NOMO-1 treated with dmso at 0.1 percent for 144 hours (cell line): ENCODE results near the gene DNAJB8.

ENCODE experiments used
- DNase-seq: peaks from one replicate; lab custom pipeline; 2025; ENCODE audit not compliant: unreplicated experiment; lab: John Stamatoyannopoulos, UW

DNAJB8 gene

DNA sequence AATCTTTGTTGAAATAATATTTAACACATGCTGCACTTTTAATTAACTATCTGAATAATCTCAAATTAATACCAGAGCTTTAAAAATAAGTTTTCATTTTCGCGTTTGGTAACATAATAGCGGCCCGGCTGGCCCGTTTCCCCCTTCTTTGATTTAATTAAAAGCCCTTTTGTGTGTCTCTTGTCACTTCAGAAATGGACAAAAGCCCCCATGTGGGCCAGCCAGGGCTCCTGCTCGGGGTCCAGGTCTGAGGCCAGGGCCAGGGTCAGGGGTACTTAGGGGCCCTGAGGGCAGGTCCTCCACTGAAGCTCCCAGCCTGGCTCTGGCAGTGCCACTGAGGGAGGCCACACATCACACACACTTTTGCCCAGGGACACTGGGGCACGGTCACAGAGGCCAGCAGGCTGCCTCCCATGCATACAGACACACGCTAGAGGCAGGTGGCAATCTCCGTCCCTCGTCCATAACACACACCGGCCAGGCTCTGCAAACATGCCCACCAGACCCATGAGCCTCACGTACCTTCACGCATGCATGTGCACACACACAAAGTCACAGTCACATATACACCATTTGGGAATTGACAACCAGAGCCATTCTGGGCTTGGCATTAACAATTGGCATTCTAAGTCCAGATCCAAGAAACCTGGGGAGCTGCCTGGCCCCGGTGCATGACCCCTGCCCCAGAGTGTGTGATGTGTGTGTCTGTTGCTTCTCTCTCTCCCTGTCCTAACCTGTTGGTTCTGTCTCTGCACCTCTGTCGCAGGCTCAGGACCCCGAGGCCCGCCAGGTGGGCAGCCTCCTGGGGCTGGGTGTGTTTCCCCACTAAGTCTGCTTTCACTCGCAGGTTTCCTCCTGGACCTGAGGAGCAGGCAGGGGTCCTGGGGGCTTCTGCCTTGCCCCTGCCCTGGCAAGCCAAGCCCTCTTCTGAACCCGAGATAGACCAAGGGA, 38.5 kb downstream of the DNAJB8 start:
- no peak for DNase-seq

DNA sequence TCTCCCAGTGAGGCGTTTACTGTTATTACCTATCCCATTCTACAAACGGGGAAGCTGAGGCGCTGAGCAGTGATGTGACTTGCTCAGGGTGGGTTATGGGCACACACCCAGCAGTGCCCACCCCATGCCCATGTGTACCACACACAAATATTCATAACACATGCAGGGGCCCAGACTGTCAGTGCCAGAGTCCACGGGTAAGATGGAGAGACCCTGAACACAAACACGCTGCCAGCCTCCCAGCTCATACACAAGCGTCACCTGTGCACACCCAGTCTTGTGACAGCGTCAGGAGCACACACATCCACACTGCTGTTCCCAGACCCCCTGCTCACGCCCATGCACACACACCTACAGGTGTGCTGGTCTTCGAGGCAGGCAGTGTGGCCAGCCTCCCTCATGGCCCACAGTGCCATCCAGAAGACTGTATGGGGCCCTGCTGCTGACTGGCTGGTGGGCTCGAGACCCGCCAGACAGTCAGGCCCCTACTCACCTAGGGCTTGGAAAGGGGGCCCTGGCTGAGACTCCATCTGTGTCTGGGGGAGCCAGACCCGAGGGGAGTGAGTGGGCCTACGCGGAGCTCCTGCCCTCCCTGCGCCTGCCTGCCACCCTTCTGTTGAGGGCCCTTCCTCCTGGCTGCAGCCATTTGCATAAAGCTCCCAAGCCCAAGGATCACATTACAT, 39.4 kb downstream of the DNAJB8 start:
- no peak for DNase-seq

DNA sequence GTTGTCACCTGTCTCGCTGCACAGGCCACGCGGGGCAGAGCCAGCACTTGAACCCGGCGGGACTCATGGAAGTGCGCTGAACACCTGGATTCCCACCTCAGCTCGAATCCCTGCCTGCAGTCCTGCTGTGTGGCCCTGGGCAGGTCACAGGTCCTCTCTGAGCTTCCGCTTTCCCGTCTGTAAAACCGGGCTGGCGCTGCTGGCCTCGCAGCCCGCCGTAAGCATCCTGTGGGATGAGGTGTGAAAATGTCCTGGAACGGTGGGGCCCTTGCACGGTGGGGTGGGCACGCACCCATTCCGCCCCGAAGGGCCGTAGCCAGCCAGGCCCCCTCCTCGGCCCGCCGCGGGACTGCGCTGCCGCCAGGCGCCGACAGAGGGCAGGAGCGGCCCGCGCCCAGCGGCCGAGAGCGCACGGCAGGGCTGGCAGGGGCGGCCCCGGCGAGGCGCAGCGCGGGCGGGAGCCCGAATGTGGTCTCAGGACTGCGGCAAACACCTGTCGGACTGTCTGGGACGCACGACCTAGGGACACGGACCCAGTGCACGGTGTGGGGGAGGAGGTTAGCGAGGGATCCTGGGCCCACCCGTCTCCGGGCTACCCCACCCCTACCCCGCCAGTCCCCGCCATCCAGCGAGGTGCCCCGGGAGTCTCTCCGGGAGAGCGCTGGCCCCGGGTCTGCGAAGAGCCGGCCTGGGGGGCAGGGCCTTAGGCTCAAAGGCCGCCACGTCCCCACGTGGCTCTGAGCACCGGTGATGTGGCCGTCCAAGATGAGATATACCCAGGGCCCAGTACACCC, 40.4 kb downstream of the DNAJB8 start:
- DNase-seq = peak; percentile 54

DNA sequence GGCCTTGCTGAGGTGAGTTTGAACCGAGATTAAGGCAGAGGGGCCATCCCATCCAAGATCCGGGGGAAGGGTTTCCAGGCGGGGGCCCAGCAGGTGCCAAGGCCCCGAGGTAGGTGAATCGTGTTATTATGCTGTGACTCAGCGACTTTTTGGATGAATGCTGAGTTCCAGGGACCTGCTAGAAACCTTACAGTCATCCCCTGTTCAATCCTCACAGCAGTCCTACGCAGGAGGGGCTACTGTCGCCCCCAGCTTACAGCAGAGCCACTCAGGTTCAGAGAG, 40.9 kb downstream of the DNAJB8 start:
- DNase-seq = no peak

DNA sequence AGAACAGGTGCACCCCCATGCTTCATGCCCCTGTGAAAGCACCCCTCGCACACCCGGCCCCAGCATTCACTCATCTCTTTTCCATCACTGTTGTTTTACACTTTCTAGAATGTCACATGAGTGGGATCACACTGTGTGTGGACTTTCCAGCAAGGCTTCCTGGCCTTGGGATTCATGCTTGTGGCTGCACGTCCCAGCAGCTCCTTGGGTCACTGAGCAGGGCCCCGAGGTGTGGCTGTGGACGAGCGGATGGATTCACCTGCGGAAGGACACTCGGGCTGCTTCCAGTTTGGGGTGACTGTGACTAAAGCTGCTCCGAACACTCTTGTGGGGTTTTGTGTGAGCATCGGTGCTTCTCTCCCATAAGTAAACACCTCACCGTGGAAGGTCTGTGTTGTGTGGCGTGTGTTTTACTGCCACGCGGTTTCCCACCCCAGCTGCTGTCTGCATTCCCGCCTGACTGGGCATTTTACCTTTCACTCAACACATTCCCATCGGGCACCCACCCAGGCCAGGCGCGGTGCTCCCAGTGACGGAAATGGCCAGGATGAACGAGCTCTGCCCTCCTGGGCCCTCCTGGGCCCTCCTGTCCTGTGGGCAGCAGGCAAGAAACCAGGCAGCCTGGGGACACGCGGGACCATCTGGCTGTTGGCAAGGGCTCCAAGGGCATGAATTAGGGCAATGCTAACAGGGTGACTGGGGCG, 41.4 kb downstream of the DNAJB8 start:
- no peak for DNase-seq

DNA sequence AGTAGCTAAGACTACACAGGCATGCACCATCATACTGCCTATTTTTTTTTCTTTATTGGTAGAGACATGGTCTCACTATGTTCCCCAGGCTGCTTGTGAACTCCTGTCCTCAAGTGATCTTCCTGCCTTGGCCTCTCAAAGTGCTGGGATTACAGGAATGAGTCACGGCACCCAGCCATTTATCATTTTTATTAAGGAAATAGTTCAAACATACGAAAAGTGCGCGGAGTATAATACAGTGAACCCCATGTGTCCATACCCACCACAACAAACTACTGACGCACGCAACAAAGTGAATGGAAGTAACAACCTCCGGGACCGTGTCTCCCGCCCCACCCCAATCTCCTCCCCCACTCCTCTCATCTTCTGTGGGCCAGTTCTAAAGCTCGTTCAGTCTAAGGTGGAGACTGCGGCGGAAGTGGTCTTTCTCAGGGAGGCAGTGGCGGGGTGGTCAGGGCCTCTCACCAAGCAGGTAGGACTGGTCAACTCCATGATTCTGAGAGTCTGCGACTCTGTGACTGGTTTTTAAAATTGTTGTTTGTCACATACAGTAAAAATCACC, 42.1 kb downstream of the DNAJB8 start:
- DNase-seq = no peak

DNA sequence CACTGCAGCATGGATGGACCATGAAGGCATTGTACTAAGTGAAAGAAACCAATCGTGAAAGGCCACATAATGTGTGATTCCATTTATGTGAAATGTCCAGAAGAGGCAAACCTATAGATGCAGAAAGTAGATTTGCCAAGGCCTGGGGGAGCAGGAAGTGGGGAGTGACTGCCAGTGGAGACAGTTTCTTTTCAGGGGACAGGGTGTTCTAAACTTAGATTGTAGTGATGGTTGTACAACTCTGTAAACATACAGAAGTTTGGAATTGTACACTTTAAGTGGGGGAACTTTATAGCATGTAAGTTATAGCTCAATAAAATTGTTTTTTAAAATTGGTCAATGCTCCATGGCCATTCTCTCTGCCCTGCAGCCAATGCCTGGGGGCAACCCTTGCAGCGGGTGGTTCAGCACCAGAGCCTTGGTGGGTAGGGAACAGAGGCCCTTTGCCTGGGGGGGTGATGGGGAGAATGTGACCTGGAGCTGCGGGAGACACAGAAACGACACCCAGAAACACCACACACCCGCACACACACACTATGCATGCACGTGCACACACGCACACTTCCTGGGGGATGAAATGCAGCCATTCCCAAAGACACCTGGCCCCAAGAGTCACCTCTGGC, 43.1 kb downstream of the DNAJB8 start:
- DNase-seq = no peak

DNA sequence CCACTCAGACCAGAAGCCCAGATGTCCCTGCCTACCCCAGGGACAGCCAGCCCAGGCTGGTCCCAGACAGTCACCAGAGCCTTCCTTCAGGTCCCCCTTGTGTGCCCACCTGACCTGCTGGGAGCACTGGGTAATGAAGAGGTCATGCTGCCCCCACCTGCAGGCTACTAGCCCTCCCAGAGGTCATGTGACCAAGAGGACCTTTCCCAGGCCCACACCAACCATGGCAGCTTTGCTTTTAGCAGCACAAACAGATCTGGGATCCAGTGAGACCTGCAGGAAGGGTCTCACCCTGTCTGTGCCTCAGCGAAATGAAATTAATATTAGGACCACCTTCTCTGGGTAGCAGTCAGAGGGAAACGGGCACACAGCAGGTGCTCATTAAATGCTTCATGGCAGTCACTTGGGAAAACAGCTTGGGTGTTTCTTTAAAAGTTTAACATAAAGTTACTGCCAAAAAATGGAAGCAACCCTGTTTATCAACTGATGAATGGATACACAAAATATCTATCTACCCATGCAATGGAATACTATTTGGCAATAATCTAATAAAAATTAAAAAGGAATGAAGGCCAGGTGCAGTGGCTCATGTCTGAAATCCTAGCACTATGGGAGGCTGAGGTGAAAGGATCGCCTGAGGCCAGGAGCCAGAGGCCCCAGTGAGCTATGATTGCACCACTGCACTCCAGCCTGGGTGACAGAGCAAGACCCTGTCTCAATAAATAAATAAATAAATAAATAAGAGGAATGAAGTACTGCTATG, 43.7 kb downstream of the DNAJB8 start:
- no peak for DNase-seq

DNA sequence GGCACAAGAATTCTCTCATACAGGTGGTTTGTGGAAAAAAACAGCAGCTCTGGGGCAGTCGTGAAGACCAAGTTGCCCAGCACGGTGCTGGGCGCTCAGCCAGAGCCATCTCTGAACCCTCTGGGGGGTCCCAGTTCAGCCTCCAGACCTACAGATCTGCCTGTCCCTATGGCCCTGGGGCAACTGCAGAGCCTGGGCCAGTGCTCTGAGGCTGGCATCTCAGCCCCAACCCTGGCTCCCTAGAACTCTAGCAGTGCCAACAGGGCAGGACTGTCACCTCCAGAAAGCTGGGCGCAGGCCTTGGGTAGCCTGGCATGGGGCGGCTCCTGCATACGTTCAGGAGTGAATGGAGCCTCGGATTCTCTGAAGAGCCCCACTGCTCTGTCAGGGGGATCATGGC, 44.7 kb downstream of the DNAJB8 start:
- no peak for DNase-seq

DNA sequence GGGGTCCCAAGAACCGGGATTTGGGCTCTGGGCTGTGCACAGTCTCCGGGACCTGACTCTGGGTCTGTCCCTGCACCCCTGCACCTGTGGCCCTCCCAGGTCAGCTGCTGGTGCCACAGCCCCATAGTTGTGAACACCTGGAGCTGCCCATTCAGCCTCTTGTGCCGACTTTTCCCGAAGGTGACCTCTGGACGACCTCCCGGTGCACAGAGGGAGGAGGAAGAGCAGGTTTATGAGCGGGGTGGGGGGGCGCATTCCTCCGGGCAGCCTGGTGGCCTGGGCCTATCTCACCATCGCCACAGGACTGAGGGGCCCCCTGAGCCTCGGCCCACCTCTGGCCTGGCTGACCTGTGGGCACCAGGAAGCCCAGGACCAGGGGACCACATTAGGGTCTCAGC, 45.3 kb downstream of the DNAJB8 start:
- DNase-seq = no peak

DNA sequence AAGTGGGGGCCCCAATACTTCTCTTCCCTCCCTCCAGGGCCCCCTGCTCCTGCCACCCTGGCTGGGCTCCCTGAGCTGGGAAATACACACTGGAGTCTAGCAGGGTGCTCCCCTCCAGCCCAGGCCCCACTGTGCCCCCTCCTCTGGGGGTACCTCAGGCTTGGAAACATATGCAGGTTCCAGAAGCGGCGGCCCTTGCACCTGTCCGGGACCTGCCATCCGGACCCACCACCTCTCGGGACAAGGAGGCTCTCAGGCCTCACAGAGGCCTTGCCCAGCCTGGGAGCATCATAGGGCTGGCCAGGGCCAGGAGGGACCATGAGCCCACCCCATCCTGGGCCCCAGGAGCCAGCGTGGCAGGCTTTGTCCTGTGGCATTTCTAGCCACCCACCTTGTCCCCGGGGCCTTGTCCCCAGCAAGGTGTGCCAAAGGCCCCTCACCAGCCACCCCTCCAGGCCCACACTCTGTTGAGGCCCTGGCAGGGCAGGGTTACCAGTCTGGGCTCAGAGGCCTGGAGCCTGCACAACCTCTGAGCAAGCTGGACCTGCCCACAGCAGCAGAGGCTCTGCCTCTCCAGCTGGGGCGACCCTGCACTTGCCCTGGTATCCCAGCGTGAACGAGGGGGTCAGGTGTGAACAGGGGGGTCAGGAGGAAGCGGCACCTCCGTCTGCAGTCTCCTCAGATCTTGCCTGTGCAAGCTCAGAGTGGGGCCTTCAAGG, 45.8 kb downstream of the DNAJB8 start:
- no peak for DNase-seq

DNA sequence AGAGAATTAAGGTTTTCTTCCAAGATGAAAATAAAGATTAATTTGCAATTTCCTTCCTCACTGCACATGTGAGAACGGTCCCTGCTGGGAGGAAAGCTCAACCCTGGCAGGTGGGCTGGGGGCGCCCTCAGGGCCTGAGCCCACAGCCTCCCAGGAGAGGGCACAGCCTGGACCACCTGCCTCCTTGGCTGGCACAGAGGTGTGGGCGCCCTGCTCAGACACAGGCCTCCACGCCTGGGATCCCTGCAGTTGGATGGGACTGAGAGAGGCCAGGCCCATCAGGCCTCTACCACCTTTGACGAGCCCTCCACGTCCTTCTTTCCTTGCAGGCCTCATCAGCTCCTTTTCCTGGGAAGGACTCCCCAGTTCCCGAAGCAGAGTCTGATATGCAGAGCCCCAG, 46.4 kb downstream of the DNAJB8 start:
- DNase-seq = no peak

DNA sequence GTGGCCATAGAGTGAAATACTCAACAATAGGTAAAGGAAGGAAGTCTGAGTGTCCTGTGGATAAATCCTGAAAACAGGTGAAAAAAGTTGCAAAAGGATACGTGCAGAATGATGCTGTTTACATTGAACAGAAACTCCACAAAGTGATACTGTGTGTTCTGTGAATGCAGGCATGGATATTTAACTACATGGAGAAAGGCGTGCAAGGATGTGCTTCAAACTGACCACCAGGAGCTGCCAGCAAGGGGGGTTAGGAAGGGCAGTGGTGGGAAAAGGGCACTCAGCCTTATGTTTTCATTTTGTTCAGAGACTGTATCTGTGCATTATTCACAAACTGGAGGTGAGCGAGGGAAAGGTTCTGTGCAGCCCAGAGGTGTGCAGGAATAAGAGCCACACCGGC, 47.4 kb downstream of the DNAJB8 start:
- no peak for DNase-seq

DNA sequence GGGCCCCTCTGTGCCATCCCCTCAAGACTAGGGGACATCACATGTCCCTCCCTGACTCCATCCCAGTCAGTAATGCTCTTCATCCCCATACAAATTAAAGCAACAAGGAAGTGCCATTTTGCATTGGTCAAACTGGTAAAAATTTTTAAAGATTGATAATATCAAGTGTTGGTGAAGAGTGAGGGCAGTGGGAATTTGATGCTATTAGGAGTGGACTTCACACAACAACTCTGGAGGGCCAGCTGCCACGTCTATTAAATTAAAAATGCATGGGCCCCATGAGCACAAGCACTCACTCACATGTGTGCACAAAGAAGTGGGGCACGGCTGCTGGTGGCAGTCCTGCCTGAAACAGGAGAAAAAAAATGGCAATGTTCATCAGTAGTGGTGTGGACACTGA, 47.8 kb downstream of the DNAJB8 start:
- DNase-seq = no peak

DNA sequence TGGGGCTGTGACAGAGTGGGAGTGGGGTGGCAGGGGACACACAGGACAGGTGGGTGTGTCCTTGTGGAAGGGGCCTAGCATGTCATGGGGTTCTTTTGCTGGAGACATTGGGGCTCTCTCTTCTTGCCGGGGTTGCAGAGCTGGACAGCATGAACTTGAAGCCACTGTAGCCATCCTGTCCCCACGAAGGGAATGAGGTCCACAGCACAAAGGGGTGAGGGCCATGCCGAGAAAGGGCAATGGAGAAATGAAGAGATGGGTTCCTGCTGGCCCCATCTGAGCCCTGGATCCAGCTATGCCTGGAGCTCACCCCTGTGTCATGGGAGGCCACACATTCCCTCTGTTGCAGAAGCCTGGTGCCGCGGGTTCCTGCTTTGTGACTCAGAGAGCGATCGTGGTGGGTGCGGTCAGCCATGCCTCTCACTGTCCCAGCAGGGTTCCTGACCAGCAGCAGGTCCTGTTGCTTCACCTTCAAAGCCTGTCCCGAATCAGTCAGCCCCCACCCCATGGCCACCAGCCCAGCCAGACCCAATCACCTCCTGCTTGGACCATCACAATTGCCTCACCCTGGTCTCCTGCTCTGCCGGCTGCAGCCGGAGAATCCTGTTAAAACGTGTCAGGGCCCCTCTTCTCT, 50.0 kb downstream of the DNAJB8 start:
- peak; percentile 68 for DNase-seq

DNA sequence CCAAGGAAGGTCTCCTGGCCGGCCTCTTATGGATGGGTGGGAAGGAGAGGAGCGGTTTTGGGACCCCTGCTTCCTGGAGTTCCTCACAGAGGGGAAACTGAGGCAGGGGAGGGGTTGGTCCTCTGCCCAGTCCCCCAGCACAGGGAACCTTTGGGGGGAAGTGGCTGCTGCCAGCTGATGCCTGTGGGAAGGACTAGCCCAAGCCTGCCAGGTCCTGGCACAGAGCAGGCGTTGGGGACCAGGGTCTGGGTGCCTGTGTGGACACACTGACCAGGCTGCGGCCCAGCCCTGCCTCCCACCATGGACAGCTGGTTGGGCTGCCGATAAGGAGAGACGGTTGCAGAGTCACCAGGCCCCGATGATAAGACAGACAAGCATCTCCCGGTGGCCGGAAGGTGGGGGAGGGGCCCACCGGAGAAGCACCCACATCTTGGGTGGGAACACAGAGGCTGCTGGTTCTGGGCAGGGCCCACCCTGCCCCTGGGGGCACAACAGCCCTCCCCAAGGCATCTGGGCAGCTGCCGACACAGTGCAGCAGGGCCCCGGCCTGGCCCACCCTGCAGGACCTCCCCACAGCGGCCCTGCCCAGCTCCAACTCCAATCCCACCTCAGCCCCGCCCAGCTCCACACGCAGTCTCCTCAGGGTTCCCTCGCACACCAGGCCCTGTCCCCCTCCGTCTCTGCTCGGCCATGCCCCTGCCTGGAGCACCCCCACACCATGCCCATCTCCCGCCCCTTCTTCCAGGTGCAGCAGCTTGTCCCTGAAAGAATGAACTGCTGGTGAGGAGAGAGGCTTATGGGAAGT, 50.7 kb downstream of the DNAJB8 start:
- no peak for DNase-seq

DNA sequence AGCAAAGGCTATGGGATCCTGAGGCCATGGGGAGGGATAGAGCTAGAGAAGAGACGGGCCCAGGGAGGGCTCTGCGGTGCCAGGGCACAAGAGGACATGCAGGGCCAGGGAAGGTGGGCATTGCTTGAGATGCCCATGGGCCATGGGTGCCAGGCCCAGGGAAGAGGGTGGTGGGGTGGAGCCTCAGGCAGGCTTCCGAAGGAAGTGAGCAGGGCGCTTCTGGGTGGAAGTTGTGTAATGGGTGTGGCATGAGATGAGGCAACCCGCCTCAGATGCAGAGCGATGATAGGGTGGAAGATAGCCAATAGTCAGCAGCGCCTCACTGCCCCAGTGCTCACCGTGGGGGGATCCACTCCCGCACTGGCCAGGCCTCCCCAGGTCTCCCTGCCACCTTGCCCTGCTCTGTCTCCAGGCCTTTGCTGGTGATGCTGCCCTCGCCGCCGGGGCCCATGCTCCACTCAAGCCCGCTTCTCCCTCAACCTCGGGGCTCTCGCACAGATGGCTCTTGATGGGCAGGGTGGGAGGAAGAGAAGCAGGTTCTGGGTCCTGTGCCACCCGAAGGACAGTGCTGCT, 51.4 kb downstream of the DNAJB8 start:
- peak; percentile 6 for DNase-seq
